ENCODE measurements around the gene MYT1.

MYT1 gene

DNA sequence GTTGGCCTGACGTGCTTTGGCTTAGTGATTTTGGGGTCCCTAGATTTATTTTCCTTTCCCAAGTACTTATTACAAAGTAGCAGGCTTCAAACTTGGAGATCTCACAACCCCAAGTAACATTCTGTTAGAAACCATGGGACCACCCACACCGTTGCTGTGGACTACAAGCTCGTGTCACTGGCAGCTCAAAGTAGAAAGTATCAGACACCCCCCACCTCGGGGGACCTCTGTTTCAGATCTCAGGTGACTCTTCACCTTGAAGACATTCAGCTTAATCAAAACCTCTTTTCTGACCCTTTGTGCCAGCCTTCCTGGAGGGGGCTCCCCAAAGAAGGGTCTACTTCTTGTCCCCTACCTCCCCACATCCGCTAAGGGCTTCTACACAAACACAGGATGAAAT lies 15.7 kb upstream of the MYT1 start:
- no peak for TF ChIP-seq CTCF (IDR thresholded peaks at IDR 0.05; ENCODE audit: insufficient read depth, missing control alignments)
- no peak for DNase-seq (ENCODE audit: insufficient read length, low spot score)
- FAIRE-seq: no peak

DNA sequence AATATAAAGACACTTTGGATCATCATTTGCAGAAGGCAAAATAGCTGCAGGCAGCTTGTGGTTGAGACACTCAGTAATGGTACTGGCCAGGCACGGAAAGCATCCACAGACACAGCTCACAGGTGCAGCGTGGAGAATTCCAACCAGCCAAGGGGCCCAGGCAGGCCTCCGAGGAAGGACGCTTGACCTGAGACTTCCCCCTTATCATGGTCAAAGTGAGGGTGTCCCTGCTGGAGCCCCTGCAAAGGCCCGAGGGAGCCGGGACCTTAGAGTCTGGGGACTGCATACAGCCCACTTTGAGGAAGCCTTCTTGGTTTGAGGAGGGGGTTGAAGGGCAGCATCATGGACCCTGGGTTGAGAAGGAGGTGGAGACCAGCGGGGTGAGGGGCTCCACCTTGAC lies 15.1 kb upstream of the MYT1 start:
- no peak for DNase-seq (ENCODE audit: insufficient read length, low spot score)
- FAIRE-seq: no peak
- no peak for TF ChIP-seq CTCF (IDR thresholded peaks at IDR 0.05; ENCODE audit: insufficient read depth, missing control alignments)

DNA sequence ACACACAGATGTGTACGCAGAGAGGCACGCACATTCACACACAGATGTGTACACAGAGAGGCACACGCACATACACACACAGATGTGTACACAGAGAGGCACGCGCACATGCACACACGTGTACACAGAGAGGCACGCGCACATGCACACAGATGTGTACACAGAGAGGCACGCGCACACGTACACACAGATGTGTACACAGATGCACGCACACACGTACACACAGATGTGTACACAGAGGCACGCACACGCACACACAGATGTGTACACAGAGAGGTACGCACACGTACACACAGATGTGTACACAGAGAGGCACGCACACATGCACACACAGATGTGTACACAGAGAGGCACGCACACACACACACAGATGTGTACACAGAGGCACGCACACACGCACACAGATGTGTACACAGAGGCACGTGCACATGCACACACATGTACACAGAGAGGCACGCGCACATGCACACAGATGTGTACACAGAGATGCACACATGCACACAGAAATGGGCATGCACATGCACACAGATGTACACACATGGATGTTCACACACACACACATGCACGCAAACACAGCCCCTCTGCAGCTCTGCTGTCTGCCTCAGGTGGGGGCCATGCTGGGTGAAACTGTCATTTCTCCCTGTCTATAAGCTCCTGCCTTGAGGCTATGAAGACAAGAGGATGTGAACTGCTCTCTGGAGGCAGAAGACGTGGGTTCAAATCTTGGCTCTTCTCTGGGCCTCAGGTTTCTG lies 14.3 kb upstream of the MYT1 start:
- no peak for DNase-seq (ENCODE audit: insufficient read length, low spot score)
- no peak for FAIRE-seq
- no peak for TF ChIP-seq CTCF (IDR thresholded peaks at IDR 0.05; ENCODE audit: insufficient read depth, missing control alignments)

DNA sequence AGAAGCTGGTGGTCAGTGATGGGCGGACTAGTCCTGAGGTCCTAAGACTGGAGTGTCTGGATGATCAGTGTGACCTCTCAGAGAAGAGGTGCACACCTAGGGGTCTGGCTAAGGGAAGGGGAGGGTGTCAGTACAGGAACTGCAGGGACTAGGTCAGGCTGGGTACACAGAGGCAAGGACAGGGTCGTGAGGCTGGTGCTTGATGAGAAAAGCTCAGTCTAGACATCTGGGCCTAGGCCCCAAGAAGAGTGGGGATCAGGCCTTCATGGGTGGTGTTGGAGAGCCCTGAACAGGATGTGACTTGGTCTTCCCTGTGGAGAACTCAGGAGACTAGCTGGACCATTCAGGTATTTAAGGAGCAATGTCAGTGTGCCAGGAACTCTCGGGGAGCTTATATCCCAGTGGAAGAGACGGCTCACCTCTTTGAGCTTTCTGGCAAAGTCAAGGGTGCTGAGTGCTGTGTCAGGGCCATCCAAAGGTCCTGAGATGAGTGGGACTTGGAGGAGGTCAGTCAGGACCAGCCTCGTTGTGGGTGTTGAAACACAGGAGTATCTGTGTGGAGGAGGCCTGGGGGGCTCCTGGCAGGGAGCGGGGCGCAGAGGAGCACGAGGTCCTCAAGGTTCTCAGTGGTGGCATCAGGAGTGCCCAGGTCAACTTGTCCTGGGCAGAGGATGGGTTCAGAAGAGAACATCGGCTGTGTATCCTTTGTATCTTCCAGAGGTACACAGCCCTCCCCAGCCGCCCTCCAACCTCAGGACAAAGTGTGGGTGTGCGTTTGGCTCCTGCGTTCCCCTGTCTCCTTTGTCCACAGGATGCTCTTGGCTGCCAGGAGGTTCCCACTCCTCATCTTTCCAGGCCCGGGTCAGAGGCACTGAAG lies 13.3 kb upstream of the MYT1 start:
- no peak for TF ChIP-seq CTCF (IDR thresholded peaks at IDR 0.05; ENCODE audit: insufficient read depth, missing control alignments)
- DNase-seq (ENCODE audit: insufficient read length, low spot score) (no peak), FAIRE-seq (no peak)

GRCh38 chr20:64151633-64152530 lies 12.4 kb upstream of the MYT1 start:
- TF ChIP-seq CTCF (IDR thresholded peaks at IDR 0.05; ENCODE audit: insufficient read depth, missing control alignments): no peak
- FAIRE-seq (no peak), DNase-seq (ENCODE audit: insufficient read length, low spot score) (no peak)

GRCh38 chr20:64152906-64153305 lies 11.3 kb upstream of the MYT1 start:
- no peak for TF ChIP-seq CTCF (IDR thresholded peaks at IDR 0.05; ENCODE audit: insufficient read depth, missing control alignments)
- DNase-seq (ENCODE audit: insufficient read length, low spot score) (no peak), FAIRE-seq (no peak)
